ENCODE measurements around the gene CHN2.

DNA sequence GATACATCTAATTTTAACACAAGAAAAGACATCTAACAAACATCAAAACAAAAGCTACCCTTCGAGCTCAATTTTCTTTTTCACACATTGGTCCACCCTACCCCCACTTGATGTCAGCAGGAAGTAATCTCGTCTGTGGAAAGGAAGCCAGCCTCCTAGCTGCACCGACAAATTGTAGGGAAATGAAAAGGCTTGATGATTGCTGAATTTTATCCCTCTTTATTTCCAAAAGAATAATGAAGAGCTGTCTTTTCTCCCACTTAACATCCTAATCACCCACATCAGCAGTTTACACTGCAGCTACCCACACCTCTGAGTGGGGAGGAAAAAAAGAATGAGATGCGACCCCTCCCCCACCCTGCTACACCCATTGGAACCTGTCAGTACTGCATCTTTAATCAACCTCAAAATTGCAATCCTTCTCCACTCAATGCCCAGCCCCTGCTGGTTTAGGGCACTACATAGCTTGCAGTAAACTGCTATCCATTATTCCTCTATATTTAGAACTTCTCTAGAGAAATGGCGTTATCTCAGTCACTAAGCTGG, 37.6 kb upstream of the CHN2 start:
- TF ChIP-seq POLR2A (IDR thresholded peaks at IDR 0.05; ENCODE audit: low read depth, low read length): no peak
- TF ChIP-seq POU2F2 (IDR thresholded peaks at IDR 0.05; ENCODE audit: low read depth, low read length): no peak
- no peak for TF ChIP-seq SPI1 (IDR thresholded peaks at IDR 0.05; ENCODE audit: low read depth, low read length)
- TF ChIP-seq PAX5 (IDR thresholded peaks at IDR 0.05; ENCODE audit: insufficient read depth, low read length, severe bottlenecking): no peak
